NT2/D1 (cell line): ENCODE measurements around the gene TSPAN17.

Source experiments
- DNase-seq: peaks from one replicate; pipeline ENCODE4 v3.0.0-alpha.2; 2011; ENCODE audit warnings: low read depth, low spot score
- H3K27me3 ChIP-seq: 2 replicates; pipeline ENCODE4 v1.6.0; 2011; ENCODE audit warnings: mild to moderate bottlenecking; ENCODE audit not compliant: insufficient read length, insufficient read depth
- H3K36me3 ChIP-seq: 2 replicates; pipeline ENCODE4 v1.6.1; 2011; ENCODE audit warnings: mild to moderate bottlenecking, low read length, mixed read lengths; ENCODE audit not compliant: insufficient read depth, insufficient read length
- H3K4me1 ChIP-seq: 2 replicates; pipeline ENCODE4 v1.5.1; 2011; ENCODE audit not compliant: insufficient read depth, insufficient read length
- H3K4me3 ChIP-seq: 2 replicates; pipeline ENCODE4 v1.5.1; 2011; ENCODE audit warnings: low read depth; ENCODE audit not compliant: insufficient read length
- H3K9ac ChIP-seq: 2 replicates; pipeline ENCODE4 v1.6.0; 2011; ENCODE audit warnings: low read depth; ENCODE audit not compliant: insufficient read length
- H3K9me3 ChIP-seq: 2 replicates; pipeline ENCODE4 v1.5.1; 2011; ENCODE audit warnings: mild to moderate bottlenecking, low read length; ENCODE audit not compliant: insufficient read depth
- SUZ12 ChIP-seq: IDR thresholded peaks from 2 replicates; pipeline ENCODE4 v1.6.1; 2011; ENCODE audit not compliant: insufficient read length, insufficient read depth; ENCODE audit errors: extremely low read depth
- YY1 ChIP-seq: IDR thresholded peaks from 2 replicates; pipeline ENCODE4 v1.6.1; 2011; ENCODE audit not compliant: insufficient read length, insufficient read depth
- ZNF274 ChIP-seq: IDR thresholded peaks from 2 replicates; pipeline ENCODE4 v1.6.1; 2011; ENCODE audit warnings: mild to moderate bottlenecking, low read depth, low read length

The TSPAN17 gene

DNA sequence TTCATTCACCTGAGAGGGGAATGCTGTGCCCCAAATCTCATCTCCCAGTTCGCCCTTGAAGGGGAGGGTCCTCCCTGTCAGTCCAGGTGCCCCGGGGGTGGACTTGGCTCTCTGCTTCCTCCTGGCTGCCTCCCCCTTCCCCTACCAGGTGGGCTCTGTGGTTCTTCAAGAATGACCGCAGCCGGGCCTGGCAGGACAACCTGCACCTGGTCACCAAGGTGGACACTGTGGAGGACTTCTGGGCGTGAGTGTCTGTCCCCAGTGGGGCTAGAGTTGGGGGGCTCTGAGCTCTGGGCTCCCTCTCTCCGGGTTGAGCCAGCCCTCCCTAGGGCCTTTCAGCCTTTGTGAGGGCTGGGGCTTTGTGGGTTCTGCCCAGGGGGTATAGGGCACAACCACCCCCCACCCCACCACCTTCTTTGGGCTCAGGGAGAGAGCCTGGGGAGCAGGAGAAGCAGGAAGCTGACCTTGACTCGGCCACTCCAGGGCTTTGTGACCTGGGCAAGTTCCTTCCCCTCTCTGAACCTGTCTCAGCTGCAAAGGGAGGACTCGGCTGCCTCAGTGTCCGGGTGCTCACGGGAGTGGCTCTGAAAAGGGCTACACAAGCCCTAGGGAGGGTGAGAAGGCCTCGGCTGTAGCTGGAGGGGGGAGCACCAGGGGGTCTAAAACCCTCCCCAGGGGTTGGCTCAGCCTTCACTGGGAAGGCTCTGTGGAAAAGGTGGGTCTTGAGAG lies 3.6 kb upstream of the TSPAN17 start:
- Histone ChIP-seq H3K4me3 (no peak overlapping the region), H3K27me3 (no peaks in the 10 kb centered on the region), H3K9me3 (no peaks in the 10 kb centered on the region), H3K9ac (peak overlapping the region; percentile 6), H3K36me3 (no peaks in the 10 kb centered on the region), H3K4me1 (peaks cover 21% of the 10 kb centered on the region)
- TF ChIP-seq SUZ12 (no peak), ZNF274 (no peak), YY1 (no peak)
- no peak for DNase-seq

DNA sequence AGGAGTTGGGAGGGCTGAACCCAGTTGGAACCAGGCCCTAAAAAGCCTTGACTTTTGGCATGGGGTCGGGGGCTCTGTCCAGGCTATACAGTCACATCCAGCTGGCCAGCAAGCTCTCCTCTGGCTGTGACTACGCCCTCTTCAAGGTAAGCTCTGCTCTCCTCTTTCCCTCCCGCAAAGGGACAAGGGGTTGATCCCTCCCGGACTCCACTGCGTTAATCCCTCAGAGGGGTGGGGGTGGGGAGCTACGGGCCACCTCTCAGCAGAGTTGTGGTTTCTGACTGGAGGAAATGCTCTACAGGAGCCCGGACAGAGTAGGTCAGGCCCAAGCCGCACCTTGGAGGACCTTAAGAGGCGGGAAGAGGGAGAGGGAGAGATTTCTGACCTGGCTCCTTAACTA lies 3.0 kb upstream of the TSPAN17 start:
- H3K27me3 ChIP-seq, result no peaks in the 10 kb centered on the region
- no peak for TF ChIP-seq YY1
- no peak for TF ChIP-seq SUZ12
- no peak for TF ChIP-seq ZNF274
- no peak overlapping the region for H3K4me3 ChIP-seq
- H3K4me1 ChIP-seq, result peaks cover 25% of the 10 kb centered on the region
- no peaks in the 10 kb centered on the region for H3K36me3 ChIP-seq
- peak overlapping the region; percentile 6 for H3K9ac ChIP-seq
- no peaks in the 10 kb centered on the region for H3K9me3 ChIP-seq
- DNase-seq, result no peak

DNA sequence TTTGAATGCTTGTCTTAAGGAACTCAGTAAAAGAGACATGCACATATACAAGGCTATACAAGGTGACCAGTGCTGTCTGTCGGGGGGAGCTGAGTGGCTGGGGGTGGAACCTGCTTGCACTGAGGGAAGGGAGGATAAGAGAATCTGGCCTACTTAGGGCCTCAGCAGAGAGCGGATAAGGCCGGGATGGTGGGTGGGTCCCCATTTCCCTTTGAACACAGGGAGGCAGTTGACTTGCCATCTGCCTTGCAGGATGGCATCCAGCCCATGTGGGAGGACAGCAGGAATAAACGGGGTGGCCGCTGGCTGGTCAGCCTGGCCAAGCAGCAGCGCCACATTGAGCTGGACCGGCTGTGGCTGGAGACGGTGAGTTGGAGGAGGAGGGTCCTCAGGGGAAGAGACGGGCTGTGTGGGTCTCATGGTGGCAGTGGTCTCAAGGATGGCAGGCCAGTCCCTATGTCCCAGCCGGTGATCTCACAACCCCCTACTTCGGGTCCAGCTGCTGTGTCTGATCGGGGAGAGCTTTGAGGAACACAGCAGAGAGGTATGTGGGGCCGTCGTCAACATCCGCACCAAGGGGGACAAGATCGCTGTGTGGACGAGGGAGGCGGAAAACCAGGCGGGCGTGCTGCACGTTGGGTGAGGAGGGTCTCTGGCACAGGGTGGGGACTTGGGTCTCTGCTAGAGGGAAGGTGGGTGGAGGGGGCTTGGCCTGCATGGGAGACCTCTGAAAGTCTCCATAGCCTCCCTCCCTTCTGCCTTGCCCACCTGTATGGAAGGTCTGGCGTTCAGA lies 2.2 kb upstream of the TSPAN17 start:
- Histone ChIP-seq H3K27me3 (no peaks in the 10 kb centered on the region), H3K4me3 (no peak overlapping the region), H3K9ac (no peak overlapping the region), H3K9me3 (no peaks in the 10 kb centered on the region), H3K4me1 (peaks cover 25% of the 10 kb centered on the region), H3K36me3 (no peaks in the 10 kb centered on the region)
- DNase-seq, result no peak
- TF ChIP-seq SUZ12, result no peak
- TF ChIP-seq ZNF274, result no peak
- no peak for TF ChIP-seq YY1

DNA sequence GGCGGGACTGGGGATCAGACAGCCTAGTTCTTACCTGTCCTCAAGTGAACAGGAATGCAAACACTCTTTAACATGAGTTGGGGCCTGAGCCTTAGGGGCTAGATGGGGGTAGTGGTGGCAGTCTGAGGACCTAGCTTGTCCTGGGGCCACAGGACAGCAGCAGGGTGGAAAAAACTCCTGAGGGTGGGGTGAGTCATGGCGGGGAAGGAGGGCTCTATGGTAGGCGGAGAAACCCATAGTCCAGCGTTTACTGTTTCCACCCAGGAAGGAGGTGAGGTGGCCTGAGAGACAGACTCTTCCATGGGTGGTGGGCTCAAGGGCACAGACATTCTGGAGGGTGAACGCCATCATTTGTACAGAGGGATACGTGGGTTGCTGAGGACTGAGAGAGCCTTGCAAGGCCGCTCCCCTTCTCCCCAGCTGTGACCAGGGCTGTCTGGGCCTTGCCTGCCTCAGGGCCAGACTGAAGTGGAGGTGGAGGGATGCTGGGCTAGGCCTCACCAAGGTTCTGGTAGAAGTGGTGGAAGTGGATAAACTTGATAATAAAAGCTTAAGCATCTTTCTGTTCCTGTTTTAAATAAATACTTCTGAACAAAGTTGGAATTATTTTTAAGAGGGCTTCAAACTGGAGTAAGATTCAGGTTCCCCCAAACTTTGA lies 1.1 kb upstream of the TSPAN17 start:
- peaks cover 31% of the 10 kb centered on the region for H3K4me1 ChIP-seq
- no peak overlapping the region for H3K4me3 ChIP-seq
- DNase-seq, result no peak
- TF ChIP-seq YY1 (no peak), SUZ12 (no peak), ZNF274 (no peak)
- H3K36me3 ChIP-seq, result no peaks in the 10 kb centered on the region
- H3K27me3 ChIP-seq, result no peaks in the 10 kb centered on the region
- peak overlapping the region; percentile 21 for H3K9ac ChIP-seq
- no peaks in the 10 kb centered on the region for H3K9me3 ChIP-seq

DNA sequence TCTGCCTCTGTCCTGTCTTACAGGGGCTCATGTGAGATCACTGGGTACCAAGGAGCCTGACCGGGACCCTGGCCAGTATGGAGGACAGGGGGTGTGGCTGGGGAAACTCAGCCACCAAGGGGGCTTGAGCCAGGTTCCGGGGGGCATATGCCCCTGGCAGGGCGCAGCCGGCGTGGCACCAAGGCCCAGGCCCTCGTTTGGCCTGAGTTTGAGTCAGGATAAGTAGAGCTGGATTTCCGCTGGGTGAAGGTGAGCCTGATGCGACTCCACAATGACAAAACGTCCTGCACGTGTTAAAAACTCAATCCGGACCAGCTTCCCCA lies 616 bp upstream of the TSPAN17 start:
- peak overlapping the region; percentile 77 for H3K9ac ChIP-seq
- TF ChIP-seq YY1, result no peak
- TF ChIP-seq SUZ12, result no peak
- no peak for TF ChIP-seq ZNF274
- no peaks in the 10 kb centered on the region for H3K36me3 ChIP-seq
- H3K9me3 ChIP-seq, result no peaks in the 10 kb centered on the region
- H3K27me3 ChIP-seq, result no peaks in the 10 kb centered on the region
- no peak for DNase-seq
- peak overlapping the region; percentile 21 for H3K4me3 ChIP-seq
- peaks cover 34% of the 10 kb centered on the region for H3K4me1 ChIP-seq

DNA sequence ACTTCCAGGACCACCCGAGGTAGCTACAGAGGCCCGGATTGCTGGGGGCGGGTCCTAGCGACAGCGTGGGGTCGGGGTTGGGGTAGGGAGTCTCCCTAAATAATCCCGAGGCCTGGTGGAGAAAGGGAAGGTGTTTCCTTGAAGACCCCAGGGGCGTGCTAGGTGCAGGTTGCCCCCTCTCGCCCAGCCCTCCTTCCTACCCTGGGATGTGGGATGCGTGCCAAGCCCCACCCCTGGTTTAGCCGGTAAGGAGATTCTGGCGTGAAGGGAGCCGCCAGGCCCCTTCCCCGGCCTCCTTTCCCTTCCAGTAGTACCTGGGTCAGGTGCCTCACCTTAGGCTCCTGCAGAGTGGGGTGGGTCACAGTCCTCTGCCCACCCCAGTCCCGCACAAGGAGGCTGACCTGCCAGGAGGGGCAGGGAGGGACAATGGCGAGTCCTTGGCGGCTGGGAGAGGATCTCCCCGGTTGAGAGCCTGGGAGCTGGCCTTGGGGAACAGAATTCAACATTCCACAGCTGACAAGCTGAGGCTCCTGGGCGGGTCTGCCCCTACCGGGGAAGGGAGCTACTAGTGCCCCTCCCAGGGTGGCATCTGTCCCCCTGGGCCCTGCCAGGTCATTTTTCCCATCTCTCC lies 674 bp downstream of the TSPAN17 start:
- TF ChIP-seq YY1 (no peak), ZNF274 (no peak), SUZ12 (no peak)
- no peak for DNase-seq
- H3K4me3 ChIP-seq, result peak overlapping the region; percentile 56
- H3K4me1 ChIP-seq, result peaks cover 34% of the 10 kb centered on the region
- H3K36me3 ChIP-seq, result peaks cover 9% of the 10 kb centered on the region
- no peaks in the 10 kb centered on the region for H3K9me3 ChIP-seq
- H3K9ac ChIP-seq, result peak overlapping the region; percentile 81
- H3K27me3 ChIP-seq, result no peaks in the 10 kb centered on the region
